GM19467 (cell line): ENCODE measurements around the gene CSMD2.

Experiments used
- ATAC-seq: cut with Tn5 transposase; IDR thresholded peaks from one replicate; pipeline ENCODE4 v1.9.1; 2021; ENCODE audit warnings: mild to moderate bottlenecking, moderate library complexity; ENCODE audit not compliant: unreplicated experiment

The CSMD2 gene

DNA sequence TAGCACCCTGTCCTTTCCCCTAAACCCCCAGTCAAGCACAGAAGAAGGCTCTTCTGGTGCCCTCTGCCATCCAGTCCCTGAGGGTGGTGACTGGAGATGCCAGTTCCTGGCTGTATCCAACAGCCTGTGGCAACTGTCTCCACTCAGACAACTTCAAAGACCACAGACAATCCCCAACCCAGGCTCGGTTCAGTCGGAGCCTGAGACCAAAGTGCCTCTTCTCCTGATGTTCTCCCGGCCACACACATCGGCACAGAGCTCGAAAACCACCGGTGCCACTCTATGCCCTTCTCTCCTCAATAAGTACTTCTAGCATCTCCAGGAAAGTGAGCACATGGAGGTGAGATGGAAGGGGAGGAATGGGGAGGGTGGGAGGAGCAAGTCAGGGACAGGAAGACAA, 340.7 kb downstream of the CSMD2 start:
- no peak for ATAC-seq

DNA sequence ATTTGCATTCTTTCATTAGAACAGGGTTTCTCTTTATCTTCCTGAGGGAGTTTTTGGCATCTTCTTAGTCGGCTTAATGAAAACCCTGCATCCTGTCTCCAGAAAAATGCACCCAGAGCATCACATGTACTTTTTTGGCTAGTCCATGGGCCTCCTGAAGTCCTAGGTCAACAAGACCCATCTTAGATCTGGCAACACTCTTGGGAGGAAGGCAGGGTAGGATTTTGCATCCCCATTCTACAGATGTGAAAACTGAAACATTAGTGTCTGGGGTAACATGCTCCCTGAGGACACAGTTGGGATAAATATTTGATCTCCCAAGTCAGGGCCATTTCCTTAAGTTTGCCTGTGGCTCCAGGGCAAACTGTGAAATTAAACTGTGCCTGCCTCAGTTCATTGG, 341.2 kb downstream of the CSMD2 start:
- ATAC-seq = no peak

GRCh38 chr1:33823401-33823800, 341.6 kb downstream of the CSMD2 start:
- no peak for ATAC-seq

DNA sequence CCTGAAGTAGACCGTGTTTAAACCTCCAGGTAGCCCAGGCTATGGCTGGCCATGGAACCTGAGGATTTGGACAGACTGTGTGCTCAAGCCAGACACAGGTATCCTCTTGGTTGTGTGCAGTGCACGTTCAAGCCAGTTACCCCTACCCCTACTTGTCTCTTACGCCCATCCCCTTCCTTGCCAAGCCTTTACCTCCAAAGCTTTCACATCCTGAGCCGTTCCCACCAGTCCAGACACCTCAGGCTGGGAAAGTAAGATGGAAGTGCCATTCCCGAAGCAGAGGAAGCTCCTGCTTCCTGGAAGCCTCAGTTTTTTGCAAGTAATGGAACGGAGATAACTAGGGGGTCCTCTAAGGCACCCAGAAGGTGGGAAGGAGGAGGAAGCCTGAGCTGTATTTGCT, 342.6 kb downstream of the CSMD2 start:
- no peak for ATAC-seq

DNA sequence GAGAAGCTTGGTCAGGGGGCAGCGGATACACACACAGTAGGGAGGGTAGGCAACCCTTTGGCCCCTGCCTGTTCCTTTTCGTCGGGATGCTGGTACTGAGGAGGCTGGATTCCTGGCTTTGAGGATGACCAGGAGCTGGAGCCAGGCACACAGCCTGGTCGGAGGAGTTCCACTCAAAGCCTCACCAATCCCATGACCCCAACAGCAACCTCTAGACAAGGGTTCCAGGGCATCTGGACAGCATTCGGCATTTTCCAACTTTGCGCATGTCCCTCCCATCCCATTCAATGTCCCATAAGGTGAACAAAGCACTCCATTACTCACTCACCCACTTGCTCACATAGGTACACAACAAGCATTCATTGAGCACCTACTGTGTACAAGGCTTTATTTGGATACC, 343.7 kb downstream of the CSMD2 start:
- no peak for ATAC-seq

DNA sequence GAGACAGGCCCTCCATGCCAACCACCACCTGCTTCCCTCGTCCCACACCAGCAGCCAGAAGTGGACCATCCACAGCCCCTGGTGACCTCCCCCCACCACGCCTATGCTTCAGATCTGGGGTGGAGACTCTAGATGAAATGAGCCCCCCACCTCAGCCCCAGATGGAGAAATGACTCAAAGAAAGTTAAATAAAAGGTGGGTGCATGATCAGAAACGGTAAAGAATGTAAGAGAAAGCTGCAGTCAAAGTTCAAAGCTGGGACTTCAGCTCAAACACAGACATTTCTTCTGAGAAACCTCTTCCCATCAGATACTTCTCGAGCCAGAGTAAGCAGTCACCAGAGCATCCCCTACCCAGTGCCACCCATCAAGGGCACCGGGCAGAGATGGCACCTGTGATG, 344.2 kb downstream of the CSMD2 start:
- ATAC-seq = no peak

DNA sequence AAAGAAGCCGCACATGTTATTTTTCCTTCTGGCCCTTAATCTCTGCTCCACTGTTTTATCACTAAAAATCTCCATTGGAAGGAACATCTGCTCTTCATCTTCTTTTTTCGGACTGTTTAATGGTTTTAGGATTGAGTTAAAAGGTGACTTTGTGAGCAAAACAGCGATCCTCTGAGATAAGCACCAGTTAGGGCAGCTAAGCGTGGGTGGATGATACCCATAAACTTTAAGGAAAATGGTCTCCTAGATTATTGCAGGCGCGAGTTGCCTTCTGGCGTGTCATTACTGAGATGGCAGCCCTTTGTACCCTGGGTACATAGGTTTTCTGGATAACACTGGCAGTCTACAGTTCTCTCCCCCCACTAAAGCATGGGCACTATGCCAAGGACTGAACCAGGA, 345.1 kb downstream of the CSMD2 start:
- ATAC-seq = no peak

- no peak for ATAC-seq
Measured at GRCh38 chr1:33819290-33819912, 345.6 kb downstream of the CSMD2 start.

- ATAC-seq = no peak
Measured at GRCh38 chr1:33818071-33818470, 347.0 kb downstream of the CSMD2 start.

DNA sequence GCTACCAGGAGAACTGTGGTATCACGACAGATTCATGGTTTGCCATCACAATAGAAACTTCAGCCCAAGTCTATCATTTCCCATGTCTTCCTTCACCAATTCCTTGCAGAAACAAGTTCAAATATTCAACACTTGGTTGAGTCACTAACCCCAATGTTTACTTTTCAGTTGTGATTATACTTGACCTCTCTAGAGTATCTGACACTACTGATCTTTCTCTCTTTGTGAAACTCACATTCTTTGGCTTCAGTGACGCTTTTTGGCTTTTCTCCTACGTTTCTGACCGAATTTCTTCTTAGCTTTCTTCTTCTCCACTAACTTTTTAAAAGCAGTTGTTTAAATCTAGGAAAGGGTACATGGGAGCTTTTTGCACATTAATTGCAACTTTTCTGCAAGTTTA, 350.0 kb downstream of the CSMD2 start:
- ATAC-seq = no peak

DNA sequence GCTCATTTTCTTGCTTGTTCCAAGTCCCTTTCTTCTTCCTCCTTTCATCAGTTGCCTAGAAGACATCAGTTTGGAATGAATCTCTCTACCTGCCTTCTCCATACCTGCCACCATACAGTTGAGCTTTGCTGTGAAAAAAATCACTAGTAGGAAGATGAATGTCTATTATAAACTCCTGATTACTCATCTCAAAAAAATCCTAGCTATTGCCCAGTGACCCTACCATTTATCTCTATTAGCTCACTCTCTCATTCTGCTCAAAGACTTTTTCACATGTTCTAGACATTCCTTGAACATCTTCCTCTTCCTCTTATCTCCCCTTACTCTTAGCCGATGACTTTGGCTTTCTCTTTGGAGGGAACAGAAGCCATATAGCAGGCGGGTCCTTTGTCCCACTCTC, 350.9 kb downstream of the CSMD2 start:
- no peak for ATAC-seq

DNA sequence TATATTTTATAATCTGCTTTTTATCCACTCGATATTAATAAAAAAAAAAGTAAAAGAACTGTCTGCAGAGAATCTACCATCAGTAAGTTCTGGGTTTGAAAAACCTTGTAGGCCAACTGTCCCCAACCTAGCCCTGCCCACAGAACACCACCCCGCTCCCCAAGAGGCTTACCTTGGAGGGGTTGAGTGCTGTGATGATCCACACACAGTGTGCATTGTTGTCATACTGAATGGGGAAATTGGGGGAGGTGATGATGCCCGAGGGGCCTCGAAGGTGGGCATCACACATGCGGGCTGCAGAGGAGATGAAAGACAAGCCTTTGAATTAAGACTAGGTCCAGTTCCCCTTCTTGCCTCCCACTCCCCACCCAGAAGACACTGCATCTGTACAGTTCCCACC, 354.5 kb downstream of the CSMD2 start:
- no peak for ATAC-seq

- ATAC-seq = no peak
Measured at GRCh38 chr1:33805988-33806387, 359.0 kb downstream of the CSMD2 start.

DNA sequence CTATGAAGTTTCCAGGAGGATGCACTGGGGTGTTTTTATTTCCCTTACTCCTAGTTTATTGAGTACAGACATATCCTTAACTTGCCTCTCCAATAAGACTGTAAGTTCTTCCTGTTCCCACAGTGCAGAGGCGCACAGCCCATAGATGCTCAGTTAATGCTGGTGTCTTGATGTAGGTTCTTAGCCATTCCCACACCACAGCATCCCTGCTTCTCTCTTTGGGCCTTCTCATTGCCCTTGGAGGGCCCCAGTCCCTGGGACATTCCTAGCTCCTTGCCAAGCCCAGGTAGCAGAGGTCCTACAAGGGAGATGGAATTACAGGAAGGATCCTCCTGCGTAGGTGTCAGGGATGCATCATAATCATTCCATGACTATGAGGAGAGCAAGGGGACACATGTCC, 362.8 kb downstream of the CSMD2 start:
- ATAC-seq = no peak

- ATAC-seq = no peak
Measured at GRCh38 chr1:33797849-33798248, 367.2 kb downstream of the CSMD2 start.

GRCh38 chr1:33792651-33793050, 372.4 kb downstream of the CSMD2 start:
- ATAC-seq = no peak

DNA sequence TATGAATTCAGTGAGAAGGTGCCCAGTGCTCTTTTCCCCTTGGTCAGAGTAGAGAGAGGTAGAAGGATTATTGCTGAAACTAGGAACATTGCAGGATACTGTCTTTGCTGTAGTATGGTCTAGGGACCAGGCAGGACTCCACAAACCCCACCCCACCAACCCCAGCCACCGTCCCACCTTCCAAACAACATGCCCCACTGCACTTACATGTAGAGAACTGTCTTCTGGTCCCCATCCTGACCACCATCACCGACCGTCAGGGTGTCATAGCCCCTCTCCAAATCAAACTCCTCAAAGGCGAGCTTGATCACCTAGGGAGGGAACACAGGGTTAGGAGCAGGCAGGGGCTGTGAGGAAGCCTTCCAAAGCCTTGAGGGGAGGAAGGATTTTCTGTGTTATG, 372.8 kb downstream of the CSMD2 start:
- no peak for ATAC-seq

DNA sequence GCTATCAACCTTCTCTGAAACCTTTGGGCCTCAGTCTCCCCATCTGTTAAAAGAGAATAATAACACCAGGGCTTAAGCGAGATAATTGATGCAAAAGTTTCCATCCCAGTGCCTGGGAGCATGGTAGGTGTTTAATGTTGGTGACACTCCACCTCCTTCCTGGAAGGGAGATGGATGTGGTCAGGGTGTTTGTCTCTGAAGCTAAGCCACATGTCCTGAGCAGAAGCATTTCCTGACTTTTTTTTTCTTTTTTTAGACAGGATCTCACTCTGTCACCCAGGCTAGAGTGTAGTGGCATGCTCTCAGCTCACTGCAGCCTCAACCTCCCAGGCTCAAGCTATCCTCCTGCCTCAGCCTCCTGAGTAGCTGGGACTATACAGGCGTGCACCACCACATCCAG, 373.8 kb downstream of the CSMD2 start:
- ATAC-seq = no peak

DNA sequence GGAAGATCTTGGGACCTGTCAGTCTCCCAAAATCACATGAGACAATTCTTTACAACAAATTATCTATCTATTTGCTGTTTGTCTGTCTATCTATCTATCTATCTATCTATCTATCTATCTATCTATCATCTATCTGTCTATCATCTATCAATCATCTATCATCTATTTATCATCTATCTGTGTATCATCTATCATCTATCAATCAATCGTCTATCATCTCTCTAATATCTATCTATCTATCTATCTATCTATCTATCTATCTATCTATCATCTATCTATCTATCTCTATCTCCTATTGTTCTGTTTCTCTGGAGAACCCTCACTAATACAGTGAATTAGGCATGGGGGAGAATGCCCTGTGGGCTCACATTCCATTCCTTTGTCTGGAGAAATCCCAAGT, 374.5 kb downstream of the CSMD2 start:
- ATAC-seq = no peak

DNA sequence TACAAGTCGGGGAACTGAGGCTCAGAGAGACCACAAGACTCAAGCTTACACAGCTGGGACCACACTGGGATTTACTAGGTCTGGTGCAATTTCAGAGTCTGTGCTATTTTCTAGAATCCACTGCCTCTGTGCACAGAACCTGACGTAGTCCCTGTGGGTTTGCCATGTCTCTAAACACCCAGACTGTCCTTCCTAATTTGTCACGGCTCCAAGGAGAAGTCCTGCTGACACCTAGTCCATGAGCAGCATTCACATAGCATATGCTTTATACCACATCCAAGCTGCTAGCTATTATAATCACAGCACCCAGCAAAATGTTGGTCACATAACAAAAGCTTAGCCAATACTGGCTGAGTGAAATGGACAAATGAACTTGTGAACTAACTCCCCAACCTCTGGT, 380.2 kb downstream of the CSMD2 start:
- ATAC-seq = no peak

DNA sequence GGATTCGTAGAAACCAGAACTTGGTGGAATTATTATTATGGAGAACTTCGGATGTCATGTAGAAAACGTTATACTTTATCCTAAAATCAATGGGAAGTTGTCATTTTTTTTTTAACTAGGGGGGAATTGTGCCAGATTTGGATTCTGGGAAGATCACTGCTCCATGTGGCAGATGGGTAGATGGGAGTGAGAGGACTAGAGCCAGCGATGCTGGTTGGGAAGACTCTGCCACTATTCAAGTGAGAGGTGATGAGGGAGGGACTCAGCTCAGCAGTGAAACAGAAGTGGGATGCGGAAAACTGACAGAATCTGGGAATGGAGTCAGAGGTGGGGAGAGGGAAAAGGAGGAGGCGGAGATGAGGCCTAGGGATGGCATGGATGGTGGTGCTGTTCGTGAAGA, 382.3 kb downstream of the CSMD2 start:
- ATAC-seq = no peak

- no peak for ATAC-seq
Measured at GRCh38 chr1:33781652-33782051, 383.4 kb downstream of the CSMD2 start.

- ATAC-seq = no peak
Measured at GRCh38 chr1:33777337-33777736, 387.7 kb downstream of the CSMD2 start.

- ATAC-seq = no peak
Measured at GRCh38 chr1:33768821-33769220, 396.2 kb downstream of the CSMD2 start.
